B cell (primary cell): ENCODE results near the gene GNB2. TPM values are rescaled to one million over a fixed set of nuclear protein-coding genes. Genes with fewer than 3 reads are reported as not detected.

Experiments
- ATAC-seq: fragments of 200-7000 bp; cut with Tn5 transposase; one replicate; pipeline ENCODE4 v1.10.0; 2021; ENCODE audit warnings: low read depth, mild to moderate bottlenecking, moderate number of reproducible peaks, moderate library complexity
- CTCF ChIA-PET: fragments of 350-600 bp; sonication (Branson Sonifier 250); formaldehyde crosslinking; loops from one replicate; lab custom pipeline; 2021; ENCODE audit warnings: antibody characterized with exemption, inconsistent platforms; lab: Charles Lee
- POLR2A ChIA-PET: fragments of 350-600 bp; sonication (Branson Sonifier 250); formaldehyde crosslinking; loops from one replicate; lab custom pipeline; 2021; ENCODE audit warnings: antibody characterized with exemption; lab: Charles Lee
- DNase-seq: peaks from one replicate; pipeline ENCODE4 v3.0.0; 2013
- H2AFZ ChIP-seq: 2 replicates; pipeline ENCODE4 v1.6.1; 2012; ENCODE audit warnings: mild to moderate bottlenecking, low read depth, low read length; ENCODE audit not compliant: insufficient read depth, poor library complexity, severe bottlenecking
- H3K27ac ChIP-seq, 2 donors: 1 replicate in 1 of 2; 2 replicates in 1 of 2; pipeline ENCODE4 v1.5.1; 2012 to 2013; ENCODE audit warnings: low read length in 2 of 2, mild to moderate bottlenecking in 2 of 2, moderate library complexity in 1 of 2
- H3K27me3 ChIP-seq, 4 experiments: fragments of 200-600 bp in 1 of 4; sonication (generic) in 1 of 4; replicated peaks in 1 of 4; 1 replicate in 2 of 4; 2 replicates in 2 of 4; pipeline versions ENCODE4 v1.6.1 to v1.7.0; 2013 to 2016; ENCODE audit warnings: low read length in 3 of 4, mild to moderate bottlenecking in 2 of 4, mixed read lengths in 1 of 4, moderate library complexity in 1 of 4; ENCODE audit not compliant: insufficient read depth in 4 of 4, control insufficient read depth in 3 of 4; ENCODE audit errors: control extremely low read depth in 1 of 4
- H3K36me3 ChIP-seq, 2 experiments: replicated peaks in 1 of 2; 1 replicate in 1 of 2; 2 replicates in 1 of 2; pipeline versions ENCODE4 v1.6.1 to v1.7.1; 2013; ENCODE audit warnings: low read length in 1 of 2; ENCODE audit not compliant: insufficient read depth in 2 of 2, control insufficient read depth in 1 of 2; ENCODE audit errors: control extremely low read depth in 1 of 2, extremely low read depth in 1 of 2
- H3K4me1 ChIP-seq, 2 donors: fragments of 200-600 bp in 1 of 2; sonication (generic) in 1 of 2; 1 replicate in 1 of 2; 2 replicates in 1 of 2; pipeline versions ENCODE4 v1.5.1 to v1.6.1; 2013 to 2017; ENCODE audit warnings: low read length in 2 of 2; ENCODE audit not compliant: control insufficient read depth in 2 of 2, insufficient read depth in 2 of 2
- H3K4me2 ChIP-seq: replicated peaks from 2 replicates; pipeline ENCODE3; 2012; ENCODE audit warnings: mild to moderate bottlenecking, low read depth, low read length; ENCODE audit not compliant: poor library complexity, severe bottlenecking
- H3K4me3 ChIP-seq, 5 experiments: fragments of 200-600 bp in 1 of 5; sonication (generic) in 1 of 5; 1 replicate in 3 of 5; 2 replicates in 2 of 5; pipeline versions ENCODE4 v1.5.1 to v1.7.0; 2011 to 2016; ENCODE audit warnings: low read length in 4 of 5, mild to moderate bottlenecking in 4 of 5, low read depth in 2 of 5, control low read depth in 1 of 5, moderate library complexity in 1 of 5; ENCODE audit not compliant: insufficient read depth in 1 of 5; ENCODE audit errors: control extremely low read depth in 1 of 5, extremely low read depth in 1 of 5
- H3K79me2 ChIP-seq: fragments of 200-600 bp; sonication (generic); one replicate; pipeline ENCODE4 v1.6.0; 2016; ENCODE audit warnings: low read length; ENCODE audit not compliant: control insufficient read depth, insufficient read depth
- H3K9ac ChIP-seq: fragments of 200-600 bp; sonication (generic); 2 replicates; pipeline ENCODE4 v1.6.1; 2017; ENCODE audit warnings: mild to moderate bottlenecking, low read length, moderate library complexity
- H3K9me3 ChIP-seq, 3 donors: one replicate each; pipeline versions ENCODE4 v1.6.1 to v1.7.1; 2013; ENCODE audit warnings: low read length in 2 of 3; ENCODE audit not compliant: control insufficient read depth in 2 of 3, insufficient read depth in 1 of 3; ENCODE audit errors: control extremely low read depth in 1 of 3
- H4K20me1 ChIP-seq: 2 replicates; pipeline ENCODE4 v1.6.0; 2012; ENCODE audit warnings: mild to moderate bottlenecking, low read length; ENCODE audit not compliant: insufficient read depth, control insufficient read depth, poor library complexity, severe bottlenecking
- H3K27ac Mint-ChIP-seq: one replicate; pipeline ENCODE4 v1.8.0; 2021; ENCODE audit warnings: mixed read lengths
- H3K27me3 Mint-ChIP-seq: one replicate; pipeline ENCODE4 v1.8.0; 2021; ENCODE audit warnings: mixed read lengths
- H3K4me1 Mint-ChIP-seq: one replicate; pipeline ENCODE4 v1.8.0; 2021; ENCODE audit warnings: mixed read lengths
- H3K4me3 Mint-ChIP-seq: one replicate; pipeline ENCODE4 v1.8.0; 2021; ENCODE audit warnings: mixed read lengths
- H3K9me3 Mint-ChIP-seq: one replicate; pipeline ENCODE4 v1.8.0; 2022; ENCODE audit warnings: mixed read lengths; ENCODE audit not compliant: insufficient read depth
- EZH2 ChIP-seq: IDR thresholded peaks from 2 replicates; pipeline ENCODE4 v1.6.1; 2012; ENCODE audit warnings: borderline replicate concordance, low read depth, mild to moderate bottlenecking, moderate library complexity, low read length; ENCODE audit not compliant: insufficient read depth, poor library complexity, severe bottlenecking
- WGBS: methylation state at CpG from one replicate; pipeline ENCODE4 v1.1.5; 2013; ENCODE audit warnings: missing lambda C conversion rate; ENCODE audit not compliant: insufficient coverage; 5-methylcytosine and 5-hydroxymethylcytosine counted together
- intact Hi-C: fragments of 100-400 bp; cut with micrococcal nuclease; formaldehyde crosslinking; loops from one replicate; pipeline ENCODE4 v1.10.0; 2022
- polyA minus RNA-seq: library from RNA; depleted of rRNA, polyadenylated mRNA; stranded (reverse); fragments of >200 nt; gene quantifications from 2 replicates; pipeline ENCODE4 v1.2.3, GENCODE V29; 2012
- polyA plus RNA-seq: library from polyadenylated mRNA; depleted of rRNA; stranded (reverse); fragments of >200 nt; gene quantifications from 2 replicates; pipeline ENCODE4 v1.2.3, GENCODE V29; 2012
- total RNA-seq, 2 donors: library from RNA; stranded (reverse); fragments of 120-200 nt in 1 of 2; gene quantifications; 1 replicate in 1 of 2; 2 replicates in 1 of 2; pipeline versions ENCODE4 v1.2.3 to v1.2.4, GENCODE V29; 2013 to 2022
- TF ChIP-seq, protein P1 (sequence below): fragments of 200-600 bp; IDR thresholded peaks from one replicate; pipeline ENCODE4 v1.8.0; 2022; ENCODE audit warnings: antibody characterized with exemption, mild to moderate bottlenecking

GNB2 gene
- total RNA-seq: 127 TPM in 2 replicates
- 57.2 TPM for total RNA-seq (2013)
- polyA plus RNA-seq: 211 and 221 TPM in 2 replicates
- 61.4 and 117 TPM in 2 replicates for polyA minus RNA-seq

DNA sequence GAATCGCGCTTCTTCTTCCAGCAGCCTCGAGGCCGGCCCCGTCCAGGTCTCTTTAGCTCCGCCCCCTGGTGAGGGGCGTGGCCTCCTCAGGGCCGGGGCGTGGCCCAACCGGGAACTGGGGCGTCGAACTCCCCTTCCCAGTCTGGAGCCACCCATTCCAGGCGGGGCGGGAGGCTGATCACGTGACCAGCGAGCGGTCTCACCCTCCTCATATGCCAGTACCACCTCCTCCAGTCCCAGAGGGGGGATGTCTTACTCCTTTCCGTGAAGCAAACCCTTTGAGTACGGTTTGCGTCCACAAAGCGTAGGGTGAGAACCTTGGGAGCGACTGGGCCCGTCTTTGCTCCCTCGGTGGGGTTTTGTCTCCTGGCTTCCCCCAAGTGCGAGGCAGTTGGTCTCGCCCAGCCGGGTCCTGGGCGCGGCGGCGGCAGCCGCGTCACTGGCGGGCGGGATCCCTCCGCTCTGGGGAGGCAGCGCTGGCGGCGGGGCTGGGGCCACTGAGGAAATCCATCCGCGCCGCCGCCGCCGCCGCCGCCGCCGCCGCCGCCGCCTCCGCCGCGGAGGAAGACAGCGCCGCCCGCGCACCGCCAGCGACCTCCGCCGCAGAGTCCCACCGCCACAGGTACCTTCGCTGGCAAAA, at the start of gene GNB2:
Gene GNB2 (plus strand): TSS at position 439 of the 640 bp plus-strand sequence. CDS start 2,526 bp downstream, outside the sequence.
- H2AFZ ChIP-seq: peak within 1 kb of the TSS; percentile 79
- H3K4me1 ChIP-seq: peaks cover 0 to 6% of the 10 kb centered on the region in 2 donors
- peaks cover 12% of the 10 kb centered on the region for H3K79me2 ChIP-seq
- under 1% methylated on average over 61 of the region's 65 CpGs for WGBS
- H3K27me3 Mint-ChIP-seq: no peaks in the 10 kb centered on the region
- H3K27ac Mint-ChIP-seq: peak within 1 kb of the TSS; percentile 97
- H3K4me1 Mint-ChIP-seq: peaks cover 8% of the 10 kb centered on the region
- intact Hi-C loops: loop anchor here (1.0 to 10.0 kb wide), 10 partner anchors 18 to 589 kb away; partner anchors contain the start of genes AGFG2, COPS6, FBXO24 and LRCH4
- H3K4me2 ChIP-seq: peak within 1 kb of the TSS; percentile 85
- H3K4me3 ChIP-seq: peak within 1 kb of the TSS; percentile 53 to 99 (median 98)
- H4K20me1 ChIP-seq: peaks cover 30% of the 10 kb centered on the region
- CTCF ChIA-PET: interaction anchor here (1.0 to 1.3 kb wide), 3 partner anchors 32 to 47 kb away, joined by 4 to 6 read pairs (median 4); partner anchors contain the start of gene POP7
- H3K36me3 ChIP-seq: peaks cover 0 to 22% of the 10 kb centered on the region in 2 experiments
- H3K27ac ChIP-seq: peak within 1 kb of the TSS; percentile 89 to 97
- TF ChIP-seq EZH2: no peak
- TF ChIP-seq, protein P1, sequence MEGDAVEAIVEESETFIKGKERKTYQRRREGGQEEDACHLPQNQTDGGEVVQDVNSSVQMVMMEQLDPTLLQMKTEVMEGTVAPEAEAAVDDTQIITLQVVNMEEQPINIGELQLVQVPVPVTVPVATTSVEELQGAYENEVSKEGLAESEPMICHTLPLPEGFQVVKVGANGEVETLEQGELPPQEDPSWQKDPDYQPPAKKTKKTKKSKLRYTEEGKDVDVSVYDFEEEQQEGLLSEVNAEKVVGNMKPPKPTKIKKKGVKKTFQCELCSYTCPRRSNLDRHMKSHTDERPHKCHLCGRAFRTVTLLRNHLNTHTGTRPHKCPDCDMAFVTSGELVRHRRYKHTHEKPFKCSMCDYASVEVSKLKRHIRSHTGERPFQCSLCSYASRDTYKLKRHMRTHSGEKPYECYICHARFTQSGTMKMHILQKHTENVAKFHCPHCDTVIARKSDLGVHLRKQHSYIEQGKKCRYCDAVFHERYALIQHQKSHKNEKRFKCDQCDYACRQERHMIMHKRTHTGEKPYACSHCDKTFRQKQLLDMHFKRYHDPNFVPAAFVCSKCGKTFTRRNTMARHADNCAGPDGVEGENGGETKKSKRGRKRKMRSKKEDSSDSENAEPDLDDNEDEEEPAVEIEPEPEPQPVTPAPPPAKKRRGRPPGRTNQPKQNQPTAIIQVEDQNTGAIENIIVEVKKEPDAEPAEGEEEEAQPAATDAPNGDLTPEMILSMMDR: no peak
- DNase-seq: peak; percentile 99
- peak; percentile 65 for ATAC-seq
- H3K9me3 ChIP-seq: no peaks in the 10 kb centered on the region
- H3K27me3 ChIP-seq: no peaks in the 10 kb centered on the region
- H3K9me3 Mint-ChIP-seq: no peaks in the 10 kb centered on the region
- H3K9ac ChIP-seq: peak within 1 kb of the TSS; percentile 97
- H3K4me3 Mint-ChIP-seq: peak within 1 kb of the TSS; percentile 96
- POLR2A ChIA-PET: interaction anchor here (0.5 to 1.6 kb wide), 6 partner anchors 19 to 244 kb away, joined by 3 to 10 read pairs (median 6); partner anchors contain the start of genes FBXO24, MEPCE, MOSPD3 and ZCWPW1
